Measurements from ENCODE around the gene ZNF800. TPM values are rescaled to one million over a fixed set of nuclear protein-coding genes. Genes with fewer than 3 reads are reported as not detected.
A peak's percentile ranks its signal among the peaks of the same experiment; 100 is the strongest.

ZNF800 gene
- polyA plus RNA-seq, 10 donors: 9.7 to 17.1 (median 13.2) TPM

GRCh38 chr7:127350586-127350985 is 41.9 kb downstream of the ZNF800 start:
- DNase-seq: no peak

GRCh38 chr7:127349881-127350280 is 42.6 kb downstream of the ZNF800 start:
- DNase-seq: no peak

- DNase-seq: no peak
These were observed 44.3 kb downstream of the ZNF800 start for GRCh38 chr7:127348247-127348631.

GRCh38 chr7:127347567-127348246 is 44.8 kb downstream of the ZNF800 start:
- DNase-seq: peak; percentile 43 to 80 (median 60)

- no peak for DNase-seq
These were observed 45.8 kb downstream of the ZNF800 start for GRCh38 chr7:127346575-127347256.

GRCh38 chr7:127342596-127342995 is 49.9 kb downstream of the ZNF800 start:
- DNase-seq: no peak

- no peak for DNase-seq
These were observed 54.4 kb downstream of the ZNF800 start for GRCh38 chr7:127338122-127338521.

GRCh38 chr7:127337581-127337980 is 54.9 kb downstream of the ZNF800 start:
- no peak for DNase-seq

GRCh38 chr7:127336458-127336857 is 56.0 kb downstream of the ZNF800 start:
- DNase-seq: no peak

GRCh38 chr7:127332880-127333279 is 59.6 kb downstream of the ZNF800 start:
- no peak for DNase-seq

- no peak for DNase-seq
These were observed 62.4 kb downstream of the ZNF800 start for GRCh38 chr7:127330070-127330469.

- DNase-seq: no peak
These were observed 69.5 kb downstream of the ZNF800 start for GRCh38 chr7:127322832-127323493.

- DNase-seq: no peak
These were observed 70.2 kb downstream of the ZNF800 start for GRCh38 chr7:127322351-127322750.

- DNase-seq: no peak
These were observed 71.5 kb downstream of the ZNF800 start for GRCh38 chr7:127320974-127321373.

Other genes starting within 250 kb of the ZNF800 start
- gene GRM8, start 139.8 kb downstream of the ZNF800 start, polyA plus RNA-seq (ENCODE audit: insufficient read length in 10 of 10): under 1 TPM in 5 of 10 donors, not detected in 5; 0.11 to 0.57 (median 0.30) TPM
- 10 to 100 TPM in 1 of 10 donors, 1 to 10 TPM in 9; 7.4 to 10.5 (median 7.9) TPM for gene GCC1, start 192.9 kb upstream of the ZNF800 start, polyA plus RNA-seq (ENCODE audit: insufficient read length in 10 of 10)
- 100 to 1,000 TPM in 8 of 10 donors, 10 to 100 TPM in 2; 97.1 to 163 (median 120) TPM for gene ARF5, start 195.7 kb upstream of the ZNF800 start, polyA plus RNA-seq (ENCODE audit: insufficient read length in 10 of 10)
- under 1 TPM in 6 of 10 donors, not detected in 4; 0.17 to 0.23 (median 0.20) TPM for gene FSCN3, start 201.0 kb upstream of the ZNF800 start, polyA plus RNA-seq (ENCODE audit: insufficient read length in 10 of 10)
- gene PAX4, start 225.4 kb upstream of the ZNF800 start, polyA plus RNA-seq (ENCODE audit: insufficient read length in 10 of 10): not detected